ENCODE results near the gene CRY1.
A peak's percentile ranks its signal among the peaks of the same experiment; 100 is the strongest.
"Not testable (repeated sequence)": the region's sequence is repeated elsewhere in the genome, so short reads cannot be mapped to it uniquely, and the experiment has no call there.

CRY1 gene

GRCh38 chr12:107108366-107108765 lies 15.0 kb upstream of the CRY1 start:
- DNase-seq = not testable (repeated sequence)

- DNase-seq = no peak
Measured at GRCh38 chr12:107107381-107107780, 14.0 kb upstream of the CRY1 start.

GRCh38 chr12:107106241-107107025 lies 13.1 kb upstream of the CRY1 start:
- DNase-seq = no peak

- no peak for DNase-seq
Measured at GRCh38 chr12:107105410-107105703, 12.0 kb upstream of the CRY1 start.

- DNase-seq = no peak
Measured at GRCh38 chr12:107103516-107103915, 10.2 kb upstream of the CRY1 start.

GRCh38 chr12:107103097-107103496 lies 9.7 kb upstream of the CRY1 start:
- no peak for DNase-seq

GRCh38 chr12:107102294-107102693 lies 8.9 kb upstream of the CRY1 start:
- DNase-seq = no peak

GRCh38 chr12:107101651-107102050 lies 8.3 kb upstream of the CRY1 start:
- no peak for DNase-seq

GRCh38 chr12:107099917-107100316 lies 6.6 kb upstream of the CRY1 start:
- peak; percentile 61 to 74 for DNase-seq

- no peak for DNase-seq
Measured at GRCh38 chr12:107096571-107096970, 3.2 kb upstream of the CRY1 start.

- DNase-seq = no peak
Measured at GRCh38 chr12:107094183-107094448, 767 bp upstream of the CRY1 start.

- peak; percentile 52 to 65 for DNase-seq
Measured at GRCh38 chr12:107092669-107093416, 506 bp downstream of the CRY1 start.

- DNase-seq = peak; percentile 67 to 74
Measured at GRCh38 chr12:107091989-107092641, 1.2 kb downstream of the CRY1 start.

GRCh38 chr12:107091381-107091780 lies 2.0 kb downstream of the CRY1 start:
- DNase-seq = no peak

GRCh38 chr12:107090711-107091110 lies 2.6 kb downstream of the CRY1 start:
- no peak for DNase-seq

GRCh38 chr12:107088912-107089311 lies 4.4 kb downstream of the CRY1 start:
- no peak for DNase-seq

- DNase-seq = no peak
Measured at GRCh38 chr12:107086314-107086713, 7.0 kb downstream of the CRY1 start.

- no peak for DNase-seq
Measured at GRCh38 chr12:107081778-107082177, 11.6 kb downstream of the CRY1 start.

GRCh38 chr12:107080299-107080698 lies 13.1 kb downstream of the CRY1 start:
- no peak for DNase-seq

GRCh38 chr12:107079172-107080011 lies 14.0 kb downstream of the CRY1 start:
- DNase-seq = peak in 1 of 2 experiments; percentile 26

- not testable (repeated sequence) for DNase-seq
Measured at GRCh38 chr12:107073266-107073665, 20.1 kb downstream of the CRY1 start.

- no peak for DNase-seq
Measured at GRCh38 chr12:107066691-107067090, 26.7 kb downstream of the CRY1 start.

GRCh38 chr12:107064687-107065086 lies 28.7 kb downstream of the CRY1 start:
- no peak for DNase-seq

Data from NCI-H526 (cell line).